NB4 (cell line): ENCODE results near the gene ALDH1A2.

Experiments used
- MYC ChIP-seq: IDR thresholded peaks from 2 replicates; pipeline ENCODE4 v1.6.1; 2011; ENCODE audit warnings: low read depth, low read length
- TF ChIP-seq, protein P1 (sequence below): IDR thresholded peaks from one replicate; pipeline ENCODE4 v1.5.1; 2012; ENCODE audit warnings: low read depth, low read length

- TF ChIP-seq, protein P1, sequence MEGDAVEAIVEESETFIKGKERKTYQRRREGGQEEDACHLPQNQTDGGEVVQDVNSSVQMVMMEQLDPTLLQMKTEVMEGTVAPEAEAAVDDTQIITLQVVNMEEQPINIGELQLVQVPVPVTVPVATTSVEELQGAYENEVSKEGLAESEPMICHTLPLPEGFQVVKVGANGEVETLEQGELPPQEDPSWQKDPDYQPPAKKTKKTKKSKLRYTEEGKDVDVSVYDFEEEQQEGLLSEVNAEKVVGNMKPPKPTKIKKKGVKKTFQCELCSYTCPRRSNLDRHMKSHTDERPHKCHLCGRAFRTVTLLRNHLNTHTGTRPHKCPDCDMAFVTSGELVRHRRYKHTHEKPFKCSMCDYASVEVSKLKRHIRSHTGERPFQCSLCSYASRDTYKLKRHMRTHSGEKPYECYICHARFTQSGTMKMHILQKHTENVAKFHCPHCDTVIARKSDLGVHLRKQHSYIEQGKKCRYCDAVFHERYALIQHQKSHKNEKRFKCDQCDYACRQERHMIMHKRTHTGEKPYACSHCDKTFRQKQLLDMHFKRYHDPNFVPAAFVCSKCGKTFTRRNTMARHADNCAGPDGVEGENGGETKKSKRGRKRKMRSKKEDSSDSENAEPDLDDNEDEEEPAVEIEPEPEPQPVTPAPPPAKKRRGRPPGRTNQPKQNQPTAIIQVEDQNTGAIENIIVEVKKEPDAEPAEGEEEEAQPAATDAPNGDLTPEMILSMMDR: no peak
- no peak for TF ChIP-seq MYC
Measured at GRCh38 chr15:58069008-58069407, 3.5 kb upstream of the ALDH1A2 start.
